WERI-Rb-1 (cell line): ENCODE results near the gene RNF115.
"Not testable (repeated sequence)": the region's sequence is repeated elsewhere in the genome, so short reads cannot be mapped to it uniquely, and the experiment has no call there.

Source experiments
- DNase-seq: peaks from one replicate; pipeline ENCODE4 v3.0.0-alpha.2; 2020
- H3K27ac ChIP-seq: fragments of 250-450 bp; sonication (Bioruptor Pico); 2 replicates; pipeline ENCODE4 v1.5.1; 2020; ENCODE audit warnings: mild to moderate bottlenecking, moderate library complexity
- H3K27me3 ChIP-seq: fragments of 250-450 bp; sonication (Bioruptor Pico); 2 replicates; pipeline ENCODE4 v1.5.1; 2021; ENCODE audit warnings: mild to moderate bottlenecking, low read depth, moderate library complexity; ENCODE audit not compliant: insufficient read depth, severe bottlenecking
- H3K36me3 ChIP-seq: fragments of 250-450 bp; sonication (Bioruptor Pico); 2 replicates; pipeline ENCODE4 v1.5.1; 2020; ENCODE audit warnings: mild to moderate bottlenecking, moderate library complexity
- H3K4me3 ChIP-seq: 2 replicates; pipeline ENCODE4 v1.5.1; 2011; ENCODE audit warnings: low read depth, mild to moderate bottlenecking, control low read depth, low read length
- H3K9me3 ChIP-seq: fragments of 250-450 bp; sonication (Bioruptor Pico); 2 replicates; pipeline ENCODE4 v1.5.1; 2021; ENCODE audit warnings: mild to moderate bottlenecking, moderate library complexity; ENCODE audit not compliant: severe bottlenecking
- TF ChIP-seq, protein P1 (sequence below): IDR thresholded peaks from 2 replicates; pipeline ENCODE4 v1.5.1; 2011; ENCODE audit warnings: low read depth, mild to moderate bottlenecking, control low read depth, inconsistent platforms, low read length

RNF115 gene

DNA sequence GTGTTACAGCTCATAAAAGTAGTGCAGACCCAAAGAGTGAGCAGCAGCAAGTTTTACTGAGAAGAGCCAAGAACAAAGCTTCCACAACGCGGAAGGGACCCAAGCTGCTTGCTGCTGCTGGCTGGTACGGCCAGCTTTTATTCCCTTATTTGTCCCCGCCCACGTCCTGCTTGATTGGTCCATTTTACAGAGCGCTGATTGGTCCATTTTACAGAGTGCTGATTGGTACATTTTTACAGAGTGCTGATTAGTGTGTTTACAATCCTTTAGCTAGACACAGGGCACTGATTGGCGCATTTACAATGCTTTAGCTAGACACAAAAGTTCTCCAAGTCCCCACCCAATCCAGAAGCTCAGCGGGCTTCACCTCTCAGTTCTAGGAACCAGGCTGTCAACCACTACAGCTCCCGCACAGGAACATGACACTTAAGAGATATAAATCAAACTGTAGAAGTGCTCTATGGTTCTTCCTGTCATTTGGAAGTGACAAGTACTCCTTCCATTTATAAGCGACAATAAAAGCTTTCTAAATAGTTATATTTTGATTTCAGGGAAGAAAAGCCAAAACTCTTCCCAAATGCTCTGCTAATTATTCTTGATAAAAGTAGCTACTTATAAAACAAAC lies 28.5 kb downstream of the RNF115 start:
- H3K36me3 ChIP-seq = peaks cover 8% of the 10 kb centered on the region
- H3K9me3 ChIP-seq = peaks cover 10% of the 10 kb centered on the region
- TF ChIP-seq, protein P1, sequence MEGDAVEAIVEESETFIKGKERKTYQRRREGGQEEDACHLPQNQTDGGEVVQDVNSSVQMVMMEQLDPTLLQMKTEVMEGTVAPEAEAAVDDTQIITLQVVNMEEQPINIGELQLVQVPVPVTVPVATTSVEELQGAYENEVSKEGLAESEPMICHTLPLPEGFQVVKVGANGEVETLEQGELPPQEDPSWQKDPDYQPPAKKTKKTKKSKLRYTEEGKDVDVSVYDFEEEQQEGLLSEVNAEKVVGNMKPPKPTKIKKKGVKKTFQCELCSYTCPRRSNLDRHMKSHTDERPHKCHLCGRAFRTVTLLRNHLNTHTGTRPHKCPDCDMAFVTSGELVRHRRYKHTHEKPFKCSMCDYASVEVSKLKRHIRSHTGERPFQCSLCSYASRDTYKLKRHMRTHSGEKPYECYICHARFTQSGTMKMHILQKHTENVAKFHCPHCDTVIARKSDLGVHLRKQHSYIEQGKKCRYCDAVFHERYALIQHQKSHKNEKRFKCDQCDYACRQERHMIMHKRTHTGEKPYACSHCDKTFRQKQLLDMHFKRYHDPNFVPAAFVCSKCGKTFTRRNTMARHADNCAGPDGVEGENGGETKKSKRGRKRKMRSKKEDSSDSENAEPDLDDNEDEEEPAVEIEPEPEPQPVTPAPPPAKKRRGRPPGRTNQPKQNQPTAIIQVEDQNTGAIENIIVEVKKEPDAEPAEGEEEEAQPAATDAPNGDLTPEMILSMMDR = no peak
- no peak overlapping the region for H3K4me3 ChIP-seq
- no peak for DNase-seq
- no peak overlapping the region for H3K27ac ChIP-seq
- no peaks in the 10 kb centered on the region for H3K27me3 ChIP-seq

DNA sequence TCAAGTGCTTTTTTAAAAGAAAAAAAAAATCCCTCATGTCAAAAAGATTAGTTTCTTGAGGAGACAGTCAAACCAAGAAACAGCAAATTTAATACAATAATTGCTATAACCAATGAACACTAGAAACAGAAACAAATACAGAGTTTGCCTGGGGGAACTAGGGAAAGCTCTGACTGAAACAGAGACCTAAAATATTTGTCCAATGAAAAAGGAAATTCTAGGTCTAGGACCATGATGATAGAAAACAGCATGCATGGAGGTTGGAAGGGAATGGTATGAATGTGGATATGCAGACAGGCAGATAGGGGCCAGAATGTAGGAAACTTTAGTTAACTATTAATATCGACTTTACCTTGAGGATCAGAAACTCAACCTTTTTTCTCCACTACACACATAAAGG lies 31.4 kb downstream of the RNF115 start:
- TF ChIP-seq, protein P1 = no peak
- Histone ChIP-seq H3K27ac (no peak overlapping the region), H3K36me3 (peaks cover 17% of the 10 kb centered on the region), H3K9me3 (peaks cover 10% of the 10 kb centered on the region), H3K4me3 (no peak overlapping the region), H3K27me3 (no peaks in the 10 kb centered on the region)
- DNase-seq = no peak

DNA sequence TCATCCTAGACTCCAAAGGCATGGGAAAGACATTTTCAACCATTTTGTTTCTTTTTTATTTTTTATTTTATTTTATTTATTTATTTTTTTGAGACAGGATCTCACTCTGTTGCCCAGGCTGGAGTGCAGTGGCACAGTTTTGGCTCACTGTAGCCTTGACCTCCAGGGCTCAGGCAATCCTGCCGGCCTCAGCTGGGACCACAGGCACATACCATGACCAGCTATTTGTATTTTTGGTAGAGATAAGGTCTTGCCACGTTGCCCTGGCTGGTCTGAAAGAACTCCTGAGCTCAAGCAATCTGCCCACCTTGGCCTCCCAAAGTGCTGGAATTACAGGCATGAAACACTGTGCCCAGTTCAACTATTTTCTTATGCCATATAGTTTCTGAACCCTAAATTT lies 32.0 kb downstream of the RNF115 start:
- H3K27ac ChIP-seq, DNase-seq, H3K27me3 ChIP-seq, H3K4me3 ChIP-seq, H3K9me3 ChIP-seq: not testable (repeated sequence)
- H3K36me3 ChIP-seq = peaks cover 19% of the 10 kb centered on the region

DNA sequence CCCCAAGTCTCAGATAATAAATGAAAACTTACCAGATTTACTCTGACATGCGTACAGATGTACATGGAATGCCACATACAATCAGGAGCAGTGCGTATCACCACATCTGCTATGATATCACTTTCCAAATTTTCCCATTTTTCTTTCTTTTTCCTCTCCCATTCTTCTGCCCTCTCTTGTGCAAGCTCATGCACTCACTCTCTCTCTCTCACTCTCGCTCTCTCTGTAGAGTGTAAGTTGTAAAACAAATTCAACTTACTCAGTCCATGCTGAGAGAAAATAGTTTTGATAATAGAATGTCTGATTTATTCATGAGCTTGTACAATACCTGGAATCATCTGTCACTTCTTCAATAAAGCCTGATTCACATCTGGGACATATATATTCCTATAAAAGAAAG lies 35.3 kb downstream of the RNF115 start:
- Histone ChIP-seq H3K4me3 (no peak overlapping the region), H3K27me3 (no peaks in the 10 kb centered on the region), H3K36me3 (peaks cover 24% of the 10 kb centered on the region), H3K9me3 (no peaks in the 10 kb centered on the region), H3K27ac (no peak overlapping the region)
- DNase-seq = no peak
- TF ChIP-seq, protein P1 = no peak

DNA sequence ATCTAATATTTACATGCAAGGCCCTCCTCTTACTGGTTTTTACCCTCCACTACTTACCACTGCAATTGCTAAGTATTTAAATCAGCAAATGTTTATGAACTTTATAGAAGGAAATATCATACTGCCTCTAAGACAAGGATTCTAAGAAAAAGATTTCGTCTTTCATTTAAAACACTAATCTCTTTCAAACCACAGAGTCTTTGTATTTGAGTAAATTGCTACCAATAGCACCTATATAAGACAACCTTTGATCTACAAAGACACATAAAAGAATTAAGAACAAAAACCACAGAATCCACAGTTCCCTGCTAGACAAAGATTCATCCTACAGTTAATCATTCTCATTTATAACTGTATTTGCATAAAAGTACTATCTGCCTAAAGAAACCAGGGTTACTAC lies 37.6 kb downstream of the RNF115 start:
- TF ChIP-seq, protein P1 = no peak
- H3K27me3 ChIP-seq = no peaks in the 10 kb centered on the region
- H3K36me3 ChIP-seq = peaks cover 26% of the 10 kb centered on the region
- DNase-seq = no peak
- no peaks in the 10 kb centered on the region for H3K9me3 ChIP-seq
- no peak overlapping the region for H3K4me3 ChIP-seq
- no peak overlapping the region for H3K27ac ChIP-seq

DNA sequence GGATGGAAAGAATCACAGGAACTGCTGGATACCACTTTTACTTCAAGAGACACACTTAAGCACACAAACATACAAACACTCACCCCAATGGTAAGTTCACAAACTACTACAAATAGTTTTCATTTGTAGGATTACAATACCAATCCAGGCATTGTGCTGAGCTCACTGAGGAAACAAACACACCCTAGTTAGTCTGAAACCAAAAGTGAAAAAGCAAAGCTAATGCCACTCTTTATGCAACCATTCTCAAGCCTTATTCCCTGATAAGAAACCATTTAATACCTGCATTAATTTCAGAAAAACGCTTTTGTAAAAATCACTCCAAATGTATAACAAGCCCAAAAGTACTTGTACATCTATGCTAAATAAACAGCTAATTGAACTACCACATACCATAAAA lies 38.3 kb downstream of the RNF115 start:
- peaks cover 26% of the 10 kb centered on the region for H3K36me3 ChIP-seq

More for the DNA sequence above, 38.3 kb downstream of the RNF115 start:
- H3K27ac ChIP-seq = no peak overlapping the region
- no peaks in the 10 kb centered on the region for H3K9me3 ChIP-seq
- no peak for DNase-seq
- no peaks in the 10 kb centered on the region for H3K27me3 ChIP-seq
- H3K4me3 ChIP-seq = no peak overlapping the region
- TF ChIP-seq, protein P1 = no peak
